ENCODE results near the gene UGP2. TPM values are rescaled to one million over a fixed set of nuclear protein-coding genes. Genes with fewer than 3 reads are reported as not detected.

UGP2 gene
- 85.4 to 102 TPM (median 99.5 TPM) in 5 replicates for total RNA-seq (2022; extraction: Qiagen RNA extraction; ENCODE audit: low read depth)

DNA sequence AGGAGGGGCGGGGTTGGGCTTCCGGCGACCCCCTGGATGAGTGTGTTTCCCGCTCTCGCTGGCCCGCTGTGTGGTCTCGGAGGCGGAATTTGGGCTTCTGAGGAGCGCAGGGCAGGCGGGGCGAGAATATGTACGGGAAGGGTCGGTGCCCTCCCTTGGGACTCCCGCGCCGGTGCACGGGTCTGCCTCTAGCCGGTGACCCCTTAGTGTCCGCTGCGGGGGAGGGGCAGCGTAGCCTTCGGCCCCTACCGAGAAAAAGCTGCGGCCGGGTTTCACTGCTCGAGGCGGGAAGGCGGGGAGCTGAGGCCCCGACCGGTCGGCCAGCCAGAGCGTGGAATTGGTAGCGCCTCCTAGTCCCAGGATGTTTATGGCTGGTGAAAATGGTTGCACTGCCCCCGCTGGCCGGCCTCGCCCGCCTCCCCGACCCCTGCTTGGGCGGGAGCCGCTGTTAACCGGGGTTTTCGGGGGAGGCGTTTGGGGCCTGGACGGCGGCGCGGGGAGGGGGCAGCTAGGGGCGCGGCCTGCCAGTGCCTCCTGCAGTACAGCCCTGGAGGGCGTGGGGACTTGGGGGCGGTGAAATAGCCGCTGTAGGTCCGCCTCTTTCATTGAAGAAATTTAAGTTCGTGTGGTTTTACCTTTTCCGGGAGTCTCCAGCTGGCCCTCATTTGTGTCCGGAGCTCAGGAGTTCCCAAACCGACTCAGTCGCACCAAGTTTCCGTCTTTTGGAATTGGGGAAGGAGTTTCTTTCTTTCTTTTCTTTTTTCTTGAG is at the start of gene UGP2:
Gene UGP2, plus strand, starts transcription at position 643 of the 769 bp plus-strand sequence. CDS start 290 bp downstream, outside the sequence.

Other genes with a start within 250 kb of the UGP2 start
- gene VPS54, start 177.5 kb downstream of the UGP2 start, total RNA-seq (2022; extraction: Qiagen RNA extraction; ENCODE audit: low read depth): 11.4 to 16.2 TPM (median 15.4 TPM) in 5 replicates

Data from A549 treated with GW870086 at 1 μM for 4 hours (cell line).